ENCODE data around the gene NUCKS1.

Gene NUCKS1

DNA sequence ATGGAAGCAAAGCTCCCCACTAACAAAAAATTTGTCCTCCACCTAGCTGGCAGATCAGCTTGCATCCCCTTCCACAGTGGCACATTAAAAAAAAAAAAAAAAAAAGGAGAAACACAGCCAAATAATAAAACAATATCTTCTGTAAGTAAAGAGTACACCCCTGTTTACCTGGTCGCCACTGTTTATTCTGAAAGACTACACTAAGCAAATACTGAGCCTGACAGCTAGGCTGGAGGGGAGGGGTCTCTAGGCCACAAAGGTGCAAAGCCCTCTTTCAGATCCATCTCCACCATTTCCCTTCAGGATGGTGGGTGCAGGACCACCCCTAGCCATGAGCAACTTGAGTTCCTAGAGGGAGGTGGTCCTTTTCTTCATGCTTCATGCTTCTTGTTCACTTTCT lies 46.9 kb downstream of the NUCKS1 start:
- no peak for FAIRE-seq
- no peak for DNase-seq (ENCODE audit: insufficient read length, low spot score)

DNA sequence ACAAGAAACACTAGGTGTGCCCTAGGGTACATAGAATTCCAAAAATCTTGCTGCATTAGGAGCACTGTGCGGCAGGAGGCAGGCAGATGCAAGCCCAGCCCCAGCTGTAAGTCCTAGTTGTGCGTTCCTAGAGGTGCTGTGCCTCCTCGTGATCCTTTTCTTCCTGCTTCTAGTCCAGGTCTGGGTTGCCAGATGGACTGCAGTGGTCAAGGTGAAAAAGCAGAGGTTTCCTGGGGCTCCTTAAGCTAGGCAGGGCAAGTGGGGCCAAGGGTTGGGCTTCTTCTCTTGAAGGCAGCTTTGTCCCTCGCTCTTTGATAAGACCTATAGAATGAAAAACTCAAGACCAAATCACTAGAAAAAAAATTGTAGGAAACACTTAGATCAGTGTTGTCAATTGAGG lies 48.1 kb downstream of the NUCKS1 start:
- FAIRE-seq (no peak), DNase-seq (ENCODE audit: insufficient read length, low spot score) (no peak)

DNA sequence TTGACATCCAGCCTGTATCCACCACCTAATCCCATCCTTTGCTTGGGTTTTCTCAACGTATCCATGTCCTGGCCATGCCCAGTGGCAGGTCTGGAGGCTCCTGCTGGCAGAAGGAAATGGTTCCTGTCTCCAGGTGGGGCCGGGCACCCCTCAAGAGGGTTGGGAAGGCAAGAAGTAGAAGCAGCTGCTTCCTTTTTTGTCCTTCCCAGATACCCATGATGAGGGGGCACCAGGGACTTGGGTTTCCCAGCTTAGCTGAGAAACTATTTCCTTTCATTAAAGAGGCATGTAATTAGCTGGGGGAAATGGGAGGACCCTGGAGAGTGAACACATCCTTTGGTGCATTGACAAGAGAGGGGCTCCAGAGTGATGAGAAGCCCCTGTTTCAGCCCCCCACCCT lies 48.6 kb downstream of the NUCKS1 start:
- DNase-seq (ENCODE audit: insufficient read length, low spot score) (no peak), FAIRE-seq (no peak)

DNA sequence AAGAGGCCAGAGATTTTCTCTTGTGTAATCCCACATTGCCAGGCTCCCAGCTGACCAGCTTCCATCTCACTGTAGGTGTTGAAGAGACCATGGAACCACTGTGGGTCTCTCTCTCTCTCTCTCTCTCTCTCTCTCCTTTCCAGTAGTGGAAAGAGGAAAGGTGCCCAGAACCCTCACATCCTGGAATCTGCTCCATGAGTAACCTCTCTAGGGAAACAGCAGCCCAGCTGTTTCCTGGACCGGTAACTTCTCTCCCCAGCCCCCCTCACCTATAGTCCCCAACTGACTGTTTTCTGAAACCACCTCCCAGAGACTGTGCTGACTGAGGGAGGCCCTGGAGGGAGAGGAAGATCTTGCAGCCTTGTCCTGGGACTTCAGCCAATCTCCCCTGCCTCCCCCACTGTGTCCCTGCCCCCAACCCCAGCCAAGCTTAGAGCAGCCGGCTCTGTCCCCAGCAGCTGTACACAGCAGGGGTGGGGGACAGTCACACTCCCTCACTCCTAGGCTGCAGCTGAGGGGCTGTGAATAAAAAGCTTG lies 49.0 kb downstream of the NUCKS1 start:
- DNase-seq (ENCODE audit: insufficient read length, low spot score) (no peak), FAIRE-seq (no peak)

DNA sequence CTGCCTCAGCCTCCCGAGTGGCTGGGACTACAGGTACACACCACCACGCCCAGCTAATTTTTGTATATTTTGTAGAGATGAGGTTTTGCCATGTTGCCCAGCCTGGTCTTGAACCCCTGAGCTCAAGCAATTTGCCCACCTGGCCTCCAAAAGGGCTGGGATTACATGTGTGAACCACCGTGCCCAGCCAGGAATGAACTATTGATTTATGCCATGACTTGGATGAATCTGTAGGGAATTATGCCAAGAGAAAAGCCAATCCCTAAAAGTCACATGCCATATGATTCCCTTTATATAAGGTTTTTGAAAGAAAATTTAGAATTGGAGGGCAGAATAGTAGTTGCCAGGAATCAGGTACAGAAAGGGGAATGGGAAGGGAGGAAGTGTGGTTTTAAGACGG lies 50.6 kb downstream of the NUCKS1 start:
- DNase-seq (ENCODE audit: insufficient read length, low spot score) = no peak
- no peak for FAIRE-seq

DNA sequence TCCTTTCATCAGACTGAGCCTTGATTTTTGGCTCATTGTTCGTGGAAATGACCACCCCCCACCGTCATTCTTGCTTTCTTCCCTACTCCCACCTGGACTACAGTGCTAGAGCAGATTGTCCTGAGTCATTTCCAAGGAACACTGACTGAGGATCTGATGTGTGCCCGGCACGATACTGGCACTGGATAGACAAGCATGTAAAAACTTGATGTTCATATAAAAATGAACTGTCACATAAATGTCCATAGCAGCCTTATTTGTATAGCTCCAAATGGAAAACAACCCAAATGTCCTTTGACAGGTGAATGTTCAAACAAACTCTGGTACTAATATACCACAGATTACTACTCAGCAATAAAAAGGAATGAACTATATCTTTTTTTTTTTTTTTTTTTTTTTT lies 51.1 kb downstream of the NUCKS1 start:
- no peak for DNase-seq (ENCODE audit: insufficient read length, low spot score)

DNA sequence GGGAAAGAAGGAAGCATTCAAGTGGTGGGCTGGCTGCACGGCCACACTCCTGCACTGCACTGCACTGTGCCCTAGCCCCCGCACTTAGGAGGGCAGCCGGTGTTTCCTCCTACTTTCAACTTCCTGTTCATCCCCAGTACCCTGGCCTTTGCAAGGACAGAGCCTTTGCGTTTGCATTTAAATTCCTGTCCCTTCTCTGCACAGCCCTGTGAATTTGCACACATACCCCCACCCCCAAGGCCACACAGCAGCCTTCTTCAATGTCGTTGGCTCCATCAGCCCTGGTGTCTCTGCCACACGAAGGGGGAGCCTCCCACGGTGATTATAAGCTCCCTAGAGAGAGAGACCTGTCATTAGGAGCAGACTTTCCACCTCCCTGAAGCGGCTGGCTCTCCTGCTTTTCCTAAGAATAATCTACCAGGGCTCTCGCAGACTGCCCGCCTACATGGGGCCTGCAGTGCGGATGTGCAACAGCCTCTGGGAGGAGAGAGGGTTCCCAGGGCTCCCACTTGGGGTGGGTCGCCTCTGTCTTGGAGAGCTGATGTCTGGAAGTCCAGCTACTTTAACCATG lies 56.5 kb downstream of the NUCKS1 start:
- FAIRE-seq = no peak
- DNase-seq (ENCODE audit: insufficient read length, low spot score) = no peak

More for the DNA sequence above, 51.1 kb downstream of the NUCKS1 start:
- FAIRE-seq = no peak

DNA sequence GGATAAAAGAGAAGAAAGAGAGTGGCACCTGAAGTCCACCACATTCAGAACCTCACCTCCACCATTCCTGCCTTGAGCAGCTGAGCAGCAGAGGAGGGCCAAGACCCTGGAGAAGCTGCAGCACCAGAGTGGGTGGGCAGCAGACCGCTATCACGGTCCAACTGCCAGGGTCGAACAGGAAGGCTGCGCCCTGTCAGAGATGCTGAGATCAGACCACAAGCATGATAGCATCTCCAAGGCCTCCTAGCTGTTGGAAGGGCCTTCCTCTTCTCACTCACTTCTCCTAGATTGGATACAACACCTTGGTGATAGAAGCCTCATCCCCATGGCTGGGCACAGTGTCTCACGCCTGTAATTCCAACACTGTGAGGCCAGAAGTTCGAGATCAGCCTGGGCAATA lies 57.6 kb downstream of the NUCKS1 start:
- FAIRE-seq = no peak
- DNase-seq (ENCODE audit: insufficient read length, low spot score) = no peak

DNA sequence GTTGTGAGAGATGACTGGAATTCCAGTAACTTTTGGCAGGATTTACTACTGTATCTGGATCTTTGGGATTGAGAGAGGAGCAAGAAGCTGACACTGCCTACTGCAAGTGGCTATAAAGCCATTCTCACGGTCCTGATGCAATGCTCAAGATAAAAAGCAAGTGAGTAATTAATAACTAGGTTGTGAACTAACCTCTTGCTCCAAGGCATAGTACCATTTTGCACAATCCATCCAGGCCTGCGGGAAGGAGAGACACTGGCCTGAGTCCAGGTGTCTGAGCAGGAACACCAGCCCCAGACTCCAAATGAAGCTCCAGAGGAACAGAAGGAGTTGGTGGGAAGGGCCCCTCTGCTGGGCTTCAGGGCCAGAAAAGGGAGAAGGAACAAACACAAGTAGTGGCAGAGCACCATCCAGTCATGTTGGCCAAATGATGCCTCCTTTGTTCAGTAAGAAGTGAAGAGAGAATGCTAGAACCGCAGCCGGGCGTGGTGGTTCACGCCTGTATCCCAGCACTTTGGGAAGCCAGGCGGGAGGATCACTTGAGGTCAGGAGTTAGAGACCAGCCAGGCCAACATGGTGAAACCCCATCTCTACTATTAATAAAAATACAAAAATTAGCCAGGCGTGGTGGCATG lies 59.7 kb downstream of the NUCKS1 start:
- no peak for FAIRE-seq
- no peak for DNase-seq (ENCODE audit: insufficient read length, low spot score)

DNA sequence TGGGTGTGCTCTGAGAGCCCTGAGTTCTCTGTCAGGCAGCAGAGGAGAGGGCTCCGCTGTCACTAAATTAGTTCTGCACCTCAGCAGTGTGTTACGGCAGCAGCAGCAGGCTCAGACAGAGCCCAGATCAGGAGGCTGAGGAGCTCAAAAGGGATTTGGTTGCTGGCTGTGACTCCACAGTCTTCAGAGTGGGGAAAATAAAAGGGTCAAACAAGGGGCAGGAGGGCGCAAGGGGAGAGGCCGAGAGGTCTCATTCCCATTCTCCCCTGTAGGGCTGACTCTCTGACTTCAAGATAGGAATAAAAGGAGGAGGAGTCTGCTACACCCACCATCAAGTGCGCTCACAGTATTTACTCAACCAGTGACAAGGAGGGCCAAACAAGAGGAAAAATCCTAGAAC lies 60.5 kb downstream of the NUCKS1 start:
- DNase-seq (ENCODE audit: insufficient read length, low spot score) (no peak), FAIRE-seq (no peak)

DNA sequence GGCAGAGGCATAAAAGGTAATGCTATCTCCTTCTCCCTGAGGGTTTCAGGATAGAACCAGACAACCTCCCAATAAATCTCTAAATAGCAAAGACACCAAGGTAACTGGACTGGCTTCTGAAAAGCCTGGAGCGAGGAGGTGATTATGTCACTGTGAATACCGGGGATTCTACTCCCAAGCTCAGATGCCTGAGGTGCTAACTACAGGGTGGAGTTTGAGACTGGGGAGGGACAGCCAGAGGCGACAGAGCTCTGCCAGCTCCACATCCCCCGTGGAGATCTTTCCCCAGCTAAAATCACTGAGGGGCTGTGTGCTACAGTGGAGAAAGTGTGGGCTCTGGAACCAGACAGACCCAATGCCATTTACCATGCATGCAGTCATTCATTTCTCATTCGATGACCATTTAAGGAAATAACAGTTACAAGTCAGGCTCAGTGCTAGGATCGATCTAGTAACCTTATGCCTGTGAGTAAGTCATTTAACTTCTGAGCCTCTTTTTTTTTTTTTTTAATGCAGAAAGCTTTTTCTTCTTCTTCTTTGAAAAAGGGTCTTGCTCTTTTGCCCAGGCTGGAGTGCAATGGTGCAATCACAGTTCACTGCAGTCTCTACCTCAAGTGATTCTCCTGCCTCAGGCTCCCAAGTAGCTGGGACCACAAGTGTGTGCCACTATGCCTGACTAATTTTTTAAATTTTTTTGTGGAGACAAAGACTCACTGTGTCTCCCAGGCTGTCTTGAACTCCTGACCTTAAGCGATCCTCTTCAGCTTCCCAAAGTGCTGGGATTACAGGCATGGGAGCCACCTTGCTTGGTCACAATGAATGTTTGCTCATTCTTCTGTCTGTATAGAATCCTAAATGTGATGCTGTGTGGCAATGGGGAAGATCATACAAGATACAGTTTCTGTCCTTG lies 61.6 kb downstream of the NUCKS1 start:
- DNase-seq (ENCODE audit: insufficient read length, low spot score) (no peak), FAIRE-seq (no peak)

DNA sequence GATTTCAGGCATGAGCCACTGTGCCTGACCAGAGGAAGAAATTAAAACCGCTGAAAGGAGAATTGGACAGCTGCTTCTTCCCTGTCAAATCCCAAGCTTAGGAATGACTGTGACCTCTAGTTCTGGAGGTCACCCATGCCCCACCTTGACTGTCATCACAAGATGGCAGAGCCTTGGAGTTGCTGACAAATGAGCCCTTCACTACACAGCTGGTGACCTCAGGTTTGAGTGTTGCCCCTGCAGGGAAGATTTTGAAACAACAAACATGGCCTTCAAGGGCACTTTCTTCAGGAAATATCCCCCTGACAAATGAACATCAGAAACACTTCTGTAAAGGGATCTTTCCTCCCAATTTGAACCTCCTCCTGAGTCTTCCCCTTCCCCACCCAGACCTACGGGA lies 62.7 kb downstream of the NUCKS1 start:
- FAIRE-seq = no peak

DNA sequence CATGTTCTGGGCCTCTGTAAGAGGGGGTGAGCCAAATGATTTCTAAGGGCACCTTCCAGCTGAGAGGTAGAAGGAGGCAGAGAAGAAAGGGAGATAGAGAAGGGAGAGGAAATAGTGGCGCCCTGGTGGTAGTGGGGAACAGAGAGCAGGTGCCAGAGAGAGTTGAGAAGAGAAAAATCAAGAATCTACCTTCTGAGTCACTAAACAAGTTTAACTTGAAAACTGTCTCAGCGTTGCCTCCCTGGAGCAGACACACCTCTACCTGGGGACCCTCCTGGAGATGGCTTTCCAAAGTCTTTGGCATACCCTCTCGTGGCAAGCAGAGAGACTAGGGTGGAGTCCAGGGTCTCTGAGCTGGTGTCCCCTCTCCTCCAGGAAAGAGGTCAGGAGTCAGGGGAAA lies 68.6 kb downstream of the NUCKS1 start:
- FAIRE-seq = no peak
- no peak for DNase-seq (ENCODE audit: insufficient read length, low spot score)

More for the DNA sequence above, 62.7 kb downstream of the NUCKS1 start:
- DNase-seq (ENCODE audit: insufficient read length, low spot score) = no peak

DNA sequence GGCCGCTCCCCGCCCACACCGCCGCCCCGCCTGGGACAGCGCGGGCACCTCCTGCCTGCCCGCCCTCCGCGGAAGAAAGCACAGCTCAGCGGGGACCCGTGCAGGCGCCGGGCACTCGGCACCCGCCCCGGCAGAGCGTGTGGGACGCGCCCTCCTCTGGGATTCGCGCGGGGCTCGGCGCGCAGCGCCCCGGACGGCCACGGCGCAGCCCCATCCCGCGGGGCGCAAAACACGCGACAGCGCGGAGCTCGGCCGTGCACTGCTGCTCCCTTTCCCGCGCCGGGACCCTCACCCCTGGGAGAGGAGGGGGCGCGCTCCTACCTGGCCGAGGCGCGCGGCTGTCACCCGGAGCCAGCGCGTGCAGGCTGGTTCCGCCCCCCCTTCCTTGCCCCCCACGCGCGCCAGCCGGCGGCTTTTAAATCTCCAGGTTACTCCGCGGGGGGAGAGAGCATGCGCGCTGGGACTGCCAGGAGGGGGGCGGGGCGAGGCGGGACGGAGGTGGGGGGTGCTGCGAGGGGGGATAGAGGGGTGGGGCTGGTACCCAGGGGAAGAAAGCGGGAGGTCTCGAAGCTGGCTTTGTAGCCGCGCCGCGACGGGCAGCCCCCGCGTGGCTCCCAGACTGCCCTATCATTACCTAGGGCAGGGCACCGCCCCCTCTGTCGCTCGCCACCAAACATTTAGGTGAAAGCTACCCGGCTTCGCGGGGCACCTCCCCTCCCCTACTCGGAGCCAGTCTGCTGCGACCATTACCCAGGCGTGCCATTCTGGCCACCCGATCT lies 69.7 kb downstream of the NUCKS1 start, which contains the start of gene SLC45A3:
TSS of gene SLC45A3 (minus strand) at position 437 of the 779 bp plus-strand sequence. CDS start 15,853 bp downstream, outside the sequence.
- DNase-seq (ENCODE audit: insufficient read length, low spot score) (no peak), FAIRE-seq (no peak)

DNA sequence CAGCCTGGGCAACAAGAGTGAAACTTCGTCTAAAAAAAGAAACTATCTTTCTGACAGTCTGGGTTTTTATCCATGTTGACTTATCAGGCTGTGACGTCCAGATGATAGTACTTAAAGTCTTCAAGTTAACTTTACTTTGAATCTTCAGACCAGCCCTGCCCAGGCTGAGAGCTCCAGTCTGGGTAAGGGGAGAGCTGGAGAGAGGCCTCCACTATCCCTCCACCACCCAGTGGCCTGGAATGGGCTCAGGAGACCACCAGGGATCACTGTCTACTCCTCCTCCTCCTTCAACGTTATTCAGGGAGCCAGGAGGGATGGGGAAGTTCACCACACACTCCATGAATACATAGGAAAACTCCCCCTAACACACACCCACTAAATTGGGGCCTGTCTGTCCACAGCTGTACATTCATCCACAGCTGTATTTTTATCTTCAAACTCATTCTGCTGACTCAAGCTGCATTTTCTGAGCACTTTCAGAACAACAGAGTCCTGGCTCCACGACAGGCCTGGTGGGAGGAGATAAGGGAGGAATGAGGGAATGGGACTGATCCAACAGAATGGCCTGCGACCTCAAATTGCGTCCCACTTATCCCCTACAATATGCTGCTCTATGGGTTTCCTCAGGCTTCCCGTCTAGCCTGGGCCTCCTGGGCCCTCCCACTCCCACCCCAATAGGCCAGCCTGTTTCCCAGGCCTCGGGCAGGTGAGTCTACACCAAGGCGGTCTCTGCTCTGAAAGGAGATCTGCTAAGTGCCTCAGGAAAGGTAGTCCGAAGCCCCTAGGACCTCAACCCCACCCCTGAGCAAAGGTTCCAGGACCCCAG lies 71.5 kb downstream of the NUCKS1 start:
- no peak for DNase-seq (ENCODE audit: insufficient read length, low spot score)
- no peak for FAIRE-seq

DNA sequence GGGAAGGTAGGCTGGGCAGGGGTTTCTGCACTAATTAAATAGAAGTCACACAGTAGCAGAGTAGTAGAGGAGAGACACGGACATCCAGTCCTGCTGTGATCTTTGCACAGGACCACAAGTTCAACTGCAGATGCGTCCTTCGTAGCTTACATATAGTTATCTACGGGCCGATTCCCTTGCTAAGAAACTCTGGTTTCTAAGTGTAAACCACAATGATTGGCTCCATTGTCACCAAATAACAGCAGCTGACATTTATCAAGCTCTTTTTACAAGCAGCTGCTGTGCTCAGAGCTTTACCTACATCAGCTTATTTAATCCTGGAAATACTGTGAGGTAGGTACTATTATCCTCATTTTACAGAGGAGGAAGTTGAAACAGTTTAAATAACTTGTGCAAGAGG lies 72.8 kb downstream of the NUCKS1 start:
- FAIRE-seq = no peak
- no peak for DNase-seq (ENCODE audit: insufficient read length, low spot score)

DNA sequence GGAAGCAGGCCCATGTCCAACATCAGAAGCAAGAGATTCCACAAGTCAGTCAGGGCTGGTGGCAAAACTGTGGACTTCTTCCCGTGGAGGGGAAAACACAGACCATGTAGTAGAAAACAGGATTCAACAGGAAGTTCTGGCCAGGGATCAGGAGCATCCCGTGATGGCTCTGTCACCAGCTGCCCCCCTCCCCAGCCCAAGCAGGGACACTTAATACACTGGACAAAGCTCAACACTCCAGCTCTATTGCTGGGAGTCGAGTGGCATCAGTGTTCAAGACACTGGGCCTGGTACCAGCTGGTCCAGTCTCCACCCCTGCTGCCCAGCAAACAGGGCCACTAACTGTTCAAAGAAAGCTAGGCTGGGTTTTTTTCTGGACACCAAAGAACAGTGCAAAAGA lies 73.4 kb downstream of the NUCKS1 start:
- no peak for FAIRE-seq
- DNase-seq (ENCODE audit: insufficient read length, low spot score) = no peak

DNA sequence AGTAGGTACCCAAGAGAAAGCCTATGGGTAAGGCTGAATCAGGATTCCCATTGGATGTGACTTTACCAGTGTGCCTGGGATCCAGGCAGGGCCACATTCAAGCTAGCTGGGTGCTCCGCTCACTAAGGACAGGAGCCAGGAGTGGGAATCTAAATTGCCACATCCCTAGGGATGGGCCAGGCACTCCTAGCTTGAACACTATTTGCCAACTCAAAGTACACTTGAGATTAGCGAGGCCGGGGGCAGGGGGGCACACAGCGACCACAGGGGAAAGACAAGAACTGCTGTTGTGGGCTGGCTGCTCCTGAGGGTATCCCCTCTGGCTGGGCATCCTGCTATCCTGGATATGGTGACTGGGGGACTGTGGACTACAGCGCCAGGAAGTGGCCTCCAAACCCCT lies 74.0 kb downstream of the NUCKS1 start:
- DNase-seq (ENCODE audit: insufficient read length, low spot score) = no peak
- FAIRE-seq = no peak

DNA sequence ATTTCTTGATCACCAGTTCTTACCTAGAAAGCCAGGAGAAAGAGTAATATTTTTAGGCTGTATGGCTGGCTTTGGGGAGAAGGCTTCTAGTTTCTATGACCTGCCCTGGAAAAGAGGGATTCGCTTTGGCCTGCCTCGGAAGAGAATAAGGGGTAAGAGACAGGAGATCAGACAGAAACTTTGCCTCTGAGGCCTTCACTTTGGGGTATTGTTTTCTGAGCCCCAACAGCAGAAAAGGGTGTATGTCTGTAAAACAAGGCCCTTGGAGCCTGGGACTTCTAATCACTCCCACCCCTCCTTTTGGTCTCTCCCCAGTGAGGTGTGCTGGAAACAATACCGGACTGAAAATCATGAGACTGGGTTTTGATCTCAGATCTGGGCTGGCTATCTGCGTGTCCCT lies 74.7 kb downstream of the NUCKS1 start:
- FAIRE-seq (no peak), DNase-seq (ENCODE audit: insufficient read length, low spot score) (no peak)

DNA sequence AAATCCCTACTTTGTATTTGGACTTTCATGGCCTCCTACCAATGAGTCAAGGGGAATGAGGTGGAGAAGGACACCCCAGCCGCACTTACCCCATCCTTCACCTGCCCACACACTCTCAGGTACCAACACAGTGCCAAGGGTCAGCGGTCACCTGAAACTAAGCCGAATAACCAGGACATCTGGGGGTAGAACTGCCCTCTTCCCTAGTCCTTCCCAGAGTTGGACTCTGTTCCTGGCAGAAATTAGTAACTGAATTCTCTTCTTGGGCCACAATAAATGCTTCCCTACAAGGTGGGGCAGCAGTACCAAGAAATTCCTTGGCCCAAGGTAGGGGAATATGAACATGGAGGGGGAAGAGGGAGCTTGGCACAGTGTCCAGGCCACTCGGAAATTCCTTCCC lies 77.0 kb downstream of the NUCKS1 start:
- DNase-seq (ENCODE audit: insufficient read length, low spot score) (no peak), FAIRE-seq (no peak)

Data from GM19239 (cell line).